NCI-H446 treated with DMSO at 0.1 percent for 48 hours (cell line): ENCODE data around the gene PC.

Experiments used
- DNase-seq: peaks from one replicate; lab custom pipeline; 2025; lab: John Stamatoyannopoulos, UW

PC gene

DNA sequence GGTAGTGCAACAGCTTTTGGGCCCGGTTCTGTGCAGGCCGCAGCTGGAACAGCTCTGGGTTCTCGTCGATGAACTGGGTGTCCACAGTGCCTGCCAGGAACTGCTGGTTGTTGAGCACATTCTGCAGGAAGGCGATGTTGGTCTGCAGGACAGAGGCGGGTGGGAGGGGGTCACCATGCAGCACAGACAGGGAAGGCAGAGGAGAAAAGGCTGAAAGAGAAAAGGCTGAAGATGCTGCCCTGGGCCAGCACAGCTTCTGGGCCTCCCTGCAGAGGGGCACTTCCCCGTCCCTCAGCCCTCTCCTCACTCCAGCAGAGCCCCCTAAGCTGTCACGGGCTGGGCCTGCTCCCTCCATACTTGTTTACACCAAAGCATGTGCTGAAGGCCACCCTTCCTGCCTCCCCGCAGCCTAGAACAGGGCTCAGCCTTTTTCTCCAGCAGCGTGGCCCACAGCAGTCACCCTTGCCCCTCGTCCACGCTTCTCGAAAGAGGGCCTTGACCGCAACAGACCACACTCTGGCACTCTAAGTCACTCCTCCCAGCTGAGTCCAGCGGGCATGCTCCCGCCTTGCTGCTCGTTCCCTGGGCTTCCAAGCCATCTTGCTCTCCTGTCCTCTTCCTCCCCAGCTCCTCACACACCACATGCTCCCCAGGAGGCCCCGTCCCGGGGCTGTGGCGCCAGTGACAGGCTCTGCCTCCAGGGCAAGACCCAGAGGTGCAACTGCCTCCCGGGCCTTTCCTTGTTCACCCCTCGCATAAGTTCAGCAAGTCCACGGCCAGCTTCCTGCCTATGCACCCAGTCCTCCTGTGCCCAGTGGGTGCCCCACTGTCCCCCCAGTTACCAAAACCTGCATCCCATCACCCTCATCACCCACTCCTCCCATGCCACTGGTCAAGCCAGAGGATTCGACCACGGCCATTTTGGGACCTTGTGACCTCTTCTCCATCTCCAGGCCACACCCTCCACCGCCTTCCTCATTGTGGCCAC lies 104.6 kb downstream of the PC start:
- DNase-seq = no peak

DNA sequence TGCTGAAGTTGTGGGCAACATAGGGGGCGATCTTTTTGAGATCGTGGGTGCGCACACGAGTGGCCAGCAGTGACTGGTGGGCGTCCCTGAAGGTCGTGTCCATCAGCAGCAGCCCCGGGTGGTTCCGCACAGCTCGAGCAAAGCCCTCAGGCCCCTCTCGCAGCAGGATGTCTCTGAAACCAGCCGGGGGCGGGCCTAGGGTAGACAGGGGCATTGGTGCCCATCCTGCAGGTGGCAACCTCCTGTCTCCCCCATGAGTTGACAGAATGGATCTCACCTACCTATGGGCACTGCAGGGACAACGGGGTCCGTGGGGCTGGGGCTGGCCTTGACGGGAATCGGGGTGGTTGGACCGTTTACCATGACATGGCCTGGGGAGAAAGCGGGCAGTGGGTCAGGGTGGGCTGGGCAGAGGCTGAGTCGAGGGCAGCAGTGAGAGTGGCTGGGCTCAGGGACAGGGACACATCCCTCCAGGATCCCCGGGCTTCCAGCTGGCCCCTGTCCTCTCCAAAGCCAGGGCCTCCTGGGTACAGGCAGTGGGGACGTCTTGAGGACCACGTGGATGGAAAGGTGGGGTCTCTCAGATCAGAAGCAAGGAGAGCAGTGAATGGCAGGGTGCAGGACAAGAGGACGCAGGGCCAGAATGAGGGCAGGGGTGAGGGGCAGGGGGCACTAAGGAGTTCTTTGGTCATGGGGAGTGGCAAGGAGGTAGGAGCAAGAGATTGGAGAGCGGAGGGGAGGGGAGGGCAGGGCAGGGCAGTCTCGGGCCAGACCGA lies 105.5 kb downstream of the PC start:
- no peak for DNase-seq

DNA sequence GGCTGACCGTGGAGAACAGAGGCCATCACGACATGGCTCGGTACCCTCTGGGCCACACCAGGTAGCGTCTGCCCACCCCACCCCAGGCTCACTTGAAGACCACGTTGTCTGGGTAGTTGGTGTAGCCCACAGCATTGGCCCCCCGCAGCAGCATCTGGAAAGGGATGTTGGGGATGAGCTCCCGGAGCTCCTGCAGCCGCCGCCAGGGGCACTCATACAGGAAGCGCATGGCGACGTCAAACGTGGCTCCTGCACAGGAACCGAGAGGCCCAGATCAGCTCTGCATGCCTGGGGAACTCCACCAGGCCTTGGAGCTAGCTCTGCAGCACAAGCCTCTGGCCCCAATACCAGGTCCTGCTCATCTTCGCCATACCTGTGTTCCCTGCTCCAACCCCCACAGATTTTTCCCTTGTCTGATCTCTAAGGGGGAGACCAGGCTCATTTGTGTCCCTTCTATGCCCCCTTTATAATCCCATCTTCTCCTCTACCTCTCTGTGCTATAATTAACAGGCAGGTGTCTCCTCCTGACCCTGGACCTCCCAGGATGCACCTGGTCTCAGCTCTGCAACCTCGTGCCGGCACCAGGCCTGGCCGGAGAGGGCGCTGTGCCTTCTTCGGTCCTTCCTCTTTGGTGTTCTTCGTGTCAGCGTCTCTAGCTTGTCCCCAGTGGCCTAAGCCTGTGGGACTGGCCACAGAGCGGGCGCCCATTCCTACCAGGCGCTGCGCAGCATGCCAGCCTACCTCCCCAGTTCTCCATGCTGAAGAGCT lies 106.3 kb downstream of the PC start:
- DNase-seq = no peak

DNA sequence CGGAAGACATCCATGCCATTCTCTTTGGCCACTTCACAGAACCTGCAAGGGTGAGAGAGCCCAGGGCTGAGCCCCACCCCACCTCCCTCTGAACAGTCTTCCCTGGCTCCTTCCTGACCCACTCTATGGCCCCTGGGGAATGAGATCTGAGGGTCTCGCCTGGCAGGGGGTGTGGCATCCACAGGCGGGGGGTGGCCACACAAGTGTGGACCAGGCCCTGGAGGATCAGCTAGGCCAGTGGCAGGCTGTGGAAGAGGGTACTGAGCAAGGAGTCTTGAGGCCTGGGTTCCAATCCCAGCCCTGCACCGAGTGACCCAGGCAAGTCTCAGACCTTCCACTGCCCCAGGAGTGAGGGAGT lies 107.0 kb downstream of the PC start:
- no peak for DNase-seq

DNA sequence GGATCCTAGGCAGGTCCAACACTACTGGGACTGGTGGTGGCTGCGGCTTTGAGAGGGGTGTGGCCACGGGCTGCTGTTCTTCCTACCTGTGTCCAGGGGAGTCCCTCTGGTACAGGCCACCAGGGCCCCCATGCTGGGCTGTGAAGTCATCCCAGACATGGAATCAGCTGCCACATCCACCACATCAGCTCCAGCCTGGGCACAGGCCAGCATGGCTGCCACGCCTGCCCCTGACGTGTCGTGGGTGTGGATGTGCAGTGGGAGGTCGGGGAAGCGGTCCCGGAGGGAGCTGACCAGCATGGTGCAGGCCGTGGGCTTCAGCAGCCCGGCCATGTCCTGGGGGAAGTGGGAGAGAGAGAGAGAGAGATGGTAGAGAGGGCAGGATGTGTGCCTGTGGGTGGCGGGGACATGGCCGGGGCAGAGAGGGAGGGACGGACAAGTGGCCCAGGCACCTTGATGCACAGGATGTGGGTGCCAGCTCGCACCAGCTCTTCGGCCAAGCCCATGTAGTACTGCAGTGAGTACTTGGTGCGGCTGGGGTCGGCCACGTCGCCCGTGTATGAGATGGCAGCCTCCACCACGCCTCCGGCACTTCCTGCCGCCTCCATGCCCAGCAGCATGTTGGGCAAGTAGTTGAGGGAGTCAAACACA lies 107.5 kb downstream of the PC start:
- no peak for DNase-seq

DNA sequence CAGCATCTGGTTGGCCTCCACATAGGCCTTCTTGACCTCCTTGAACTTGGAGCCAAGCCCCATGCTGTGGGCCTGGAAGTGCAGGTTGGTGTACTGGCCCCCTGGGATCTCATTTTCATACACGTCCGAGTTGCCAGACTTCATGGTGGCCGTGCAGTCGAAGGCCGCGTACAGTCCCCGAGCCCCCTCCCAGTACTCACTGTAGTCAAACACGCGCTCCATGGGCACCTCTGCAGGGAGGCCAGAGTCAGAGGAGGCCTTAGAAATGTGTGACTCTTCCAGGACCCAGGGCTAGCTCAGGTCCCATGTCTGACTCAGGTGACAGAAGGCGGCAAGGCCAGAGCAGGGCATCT lies 108.0 kb downstream of the PC start:
- no peak for DNase-seq

DNA sequence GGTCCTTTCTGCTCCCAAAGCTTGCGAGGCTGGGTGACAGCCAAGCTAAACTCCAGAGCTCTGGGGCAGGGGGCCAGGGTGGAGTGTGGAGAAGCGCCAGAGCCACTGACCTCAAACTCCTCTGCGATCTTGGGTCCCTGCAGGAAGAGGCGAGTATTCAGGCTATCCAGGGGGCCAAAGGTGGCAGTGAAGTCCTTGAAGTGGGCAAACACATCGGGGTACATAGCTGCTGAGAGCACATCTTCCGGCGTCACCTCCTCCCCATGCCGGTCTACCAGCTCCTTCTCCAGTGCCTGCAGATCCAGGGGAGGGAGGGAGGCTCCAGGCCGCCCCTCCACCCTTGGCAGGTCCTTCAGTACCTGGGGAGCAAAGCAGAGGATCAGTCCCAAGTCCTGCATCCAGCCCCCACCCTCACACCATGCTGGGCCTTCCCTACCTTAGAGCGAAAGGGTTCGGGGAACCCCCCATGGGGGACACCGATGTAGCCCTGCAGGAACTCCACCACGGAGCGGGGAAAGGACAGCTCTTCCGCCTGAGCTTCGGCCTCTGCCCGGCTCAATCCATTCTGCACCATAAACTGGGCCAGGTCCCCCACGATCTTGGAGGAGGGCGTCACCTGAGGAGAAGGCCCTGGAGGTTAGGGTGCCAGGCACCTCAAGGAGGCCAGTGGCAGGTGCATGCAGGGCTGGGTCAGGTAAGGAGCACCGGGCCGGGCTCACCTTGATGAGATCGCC lies 108.5 kb downstream of the PC start:
- no peak for DNase-seq

DNA sequence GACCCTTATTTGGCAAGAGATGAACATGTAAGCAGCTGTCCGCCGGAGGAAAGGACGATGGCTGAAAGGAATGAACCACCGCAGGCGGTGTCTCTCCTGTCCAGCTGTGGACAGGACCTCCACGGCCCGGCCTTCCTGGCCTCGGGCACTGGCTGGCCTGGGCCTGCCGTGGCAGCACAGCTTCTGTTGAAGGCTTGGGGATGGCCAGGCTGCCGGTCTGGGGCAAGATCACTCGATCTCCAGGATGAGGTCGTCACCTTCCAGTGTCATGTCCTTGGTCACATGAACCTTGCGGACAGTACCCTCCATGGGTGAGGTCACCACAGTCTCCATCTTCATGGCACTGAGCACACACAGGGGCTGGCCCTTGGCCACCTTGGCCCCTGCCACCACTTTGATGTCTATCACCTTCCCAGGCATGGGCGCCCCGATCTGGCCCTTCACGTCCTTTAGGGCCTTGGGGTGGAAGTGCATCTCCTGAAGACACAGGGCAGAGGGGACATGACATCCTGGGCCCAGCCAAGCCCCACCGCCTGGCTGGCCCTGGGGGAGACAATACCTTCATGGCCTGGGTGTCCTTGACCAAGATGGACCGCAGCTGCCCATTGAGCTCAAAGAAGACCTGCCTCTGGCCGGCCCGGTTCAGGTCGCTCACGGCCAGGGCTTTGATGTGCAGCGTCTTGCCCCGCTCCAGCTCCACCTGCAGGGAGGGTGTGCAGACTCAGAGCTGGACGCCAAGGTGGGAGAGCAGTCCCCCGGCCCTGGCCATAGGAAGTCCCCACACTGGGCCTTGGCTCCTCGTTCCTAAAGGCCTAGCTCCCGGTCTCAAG lies 109.3 kb downstream of the PC start:
- no peak for DNase-seq

DNA sequence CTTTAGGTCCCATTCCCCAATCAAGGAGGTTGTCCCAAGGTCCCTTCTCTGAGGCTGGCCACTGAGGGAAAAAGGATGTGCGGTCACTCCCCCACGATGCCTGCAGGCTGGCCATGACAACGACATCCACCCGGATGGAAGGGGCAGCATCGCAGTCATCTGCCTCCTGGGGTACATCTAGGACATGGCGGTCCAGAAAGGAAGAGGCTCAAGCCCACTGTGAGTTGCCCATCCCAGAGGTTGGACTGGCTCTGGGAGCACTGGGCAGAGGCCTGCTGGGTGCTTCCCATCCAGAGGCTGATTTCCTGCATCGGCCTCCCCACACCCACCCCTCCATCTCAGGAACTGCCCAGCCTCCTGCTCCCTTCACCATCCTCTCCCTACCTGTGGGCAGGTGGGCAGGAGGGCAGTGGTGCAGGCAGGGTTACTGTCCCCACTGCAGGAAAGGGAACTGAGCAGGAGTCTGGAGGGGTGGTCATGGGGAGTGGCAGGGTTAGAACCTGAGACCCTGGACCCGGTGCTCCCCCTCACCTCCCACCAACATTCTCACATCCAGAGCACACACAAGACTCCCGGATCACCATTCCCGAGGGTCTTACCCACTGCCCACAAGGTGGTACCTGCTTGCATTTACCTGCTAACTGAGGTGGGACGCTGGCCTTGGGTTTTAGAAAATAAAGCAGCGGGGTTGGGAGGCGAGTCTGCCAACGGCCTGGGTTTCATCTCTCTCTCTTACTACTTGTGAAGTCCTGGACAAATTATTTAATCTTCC lies 110.5 kb downstream of the PC start:
- no peak for DNase-seq

DNA sequence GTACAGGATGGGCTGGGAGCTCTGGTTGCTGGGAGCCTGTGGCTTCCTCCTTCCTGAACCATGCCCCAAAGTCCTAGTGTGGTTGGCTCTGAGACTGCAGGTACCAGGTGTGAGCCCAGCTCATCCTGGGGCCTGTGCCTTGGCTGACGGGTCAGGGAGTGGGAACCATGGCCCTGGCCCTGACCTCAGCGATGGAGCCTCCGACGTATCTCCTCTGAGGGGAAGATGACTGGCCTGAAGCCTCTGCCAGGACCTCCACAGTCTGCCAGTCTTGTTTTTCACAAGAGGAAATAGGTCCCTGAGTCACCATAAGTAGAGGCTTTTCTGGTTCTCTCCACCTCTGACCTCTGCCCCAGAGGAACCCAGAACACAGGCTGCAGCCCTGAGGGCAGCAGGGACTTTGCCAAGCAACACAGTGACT lies 111.5 kb downstream of the PC start:
- DNase-seq = no peak

DNA sequence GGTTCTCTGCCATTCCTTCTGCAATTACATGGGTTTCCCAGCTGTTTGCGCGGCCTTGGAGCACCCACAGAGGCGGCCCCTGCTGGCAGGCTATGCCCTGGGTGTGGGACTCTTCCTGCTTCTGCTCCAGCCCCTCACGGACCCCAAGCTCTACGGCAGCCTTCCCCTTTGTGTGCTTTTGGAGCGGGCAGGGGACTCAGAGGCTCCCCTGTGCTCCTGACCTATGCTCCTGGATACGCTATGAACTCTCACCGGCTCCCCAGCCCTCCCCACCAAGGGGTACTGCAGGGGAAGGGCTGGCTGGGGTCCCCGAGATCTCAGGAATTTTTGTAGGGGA lies 112.3 kb downstream of the PC start:
- no peak for DNase-seq

DNA sequence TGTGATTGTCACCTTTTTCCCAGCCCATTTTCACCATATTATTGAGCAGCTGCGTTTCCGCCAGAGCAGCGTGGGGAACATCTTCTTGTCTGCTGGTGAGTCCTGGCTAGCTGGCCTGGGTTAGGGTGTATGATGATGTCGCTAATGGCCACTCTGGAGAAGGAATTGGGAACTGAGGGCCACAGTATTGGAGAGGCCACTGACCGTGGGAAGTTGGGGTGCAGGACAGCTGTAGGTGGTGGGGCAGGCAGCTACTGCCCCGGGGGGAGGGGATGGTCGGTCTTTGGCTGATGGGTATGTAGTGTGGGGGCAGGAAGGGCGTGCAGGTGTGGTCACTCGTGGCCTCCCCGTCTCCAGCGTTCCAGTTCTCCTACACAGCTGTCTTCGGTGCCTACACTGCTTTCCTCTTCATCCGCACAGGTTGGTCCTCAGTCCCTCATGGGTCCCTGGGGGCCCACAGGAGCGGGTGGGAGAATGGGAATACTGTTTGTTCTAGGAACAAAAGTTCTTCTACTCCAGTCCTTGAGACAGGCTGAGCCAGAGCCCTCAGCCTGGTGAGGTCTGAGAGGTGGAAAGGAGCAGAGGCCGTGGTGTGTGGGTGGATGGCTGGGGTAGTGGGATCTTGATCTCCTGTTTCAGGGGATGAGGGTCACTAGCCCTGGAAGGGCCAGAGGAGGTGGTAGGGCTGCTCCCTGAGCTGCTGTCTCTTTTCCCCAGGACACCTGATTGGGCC lies 112.9 kb downstream of the PC start:
- no peak for DNase-seq

DNA sequence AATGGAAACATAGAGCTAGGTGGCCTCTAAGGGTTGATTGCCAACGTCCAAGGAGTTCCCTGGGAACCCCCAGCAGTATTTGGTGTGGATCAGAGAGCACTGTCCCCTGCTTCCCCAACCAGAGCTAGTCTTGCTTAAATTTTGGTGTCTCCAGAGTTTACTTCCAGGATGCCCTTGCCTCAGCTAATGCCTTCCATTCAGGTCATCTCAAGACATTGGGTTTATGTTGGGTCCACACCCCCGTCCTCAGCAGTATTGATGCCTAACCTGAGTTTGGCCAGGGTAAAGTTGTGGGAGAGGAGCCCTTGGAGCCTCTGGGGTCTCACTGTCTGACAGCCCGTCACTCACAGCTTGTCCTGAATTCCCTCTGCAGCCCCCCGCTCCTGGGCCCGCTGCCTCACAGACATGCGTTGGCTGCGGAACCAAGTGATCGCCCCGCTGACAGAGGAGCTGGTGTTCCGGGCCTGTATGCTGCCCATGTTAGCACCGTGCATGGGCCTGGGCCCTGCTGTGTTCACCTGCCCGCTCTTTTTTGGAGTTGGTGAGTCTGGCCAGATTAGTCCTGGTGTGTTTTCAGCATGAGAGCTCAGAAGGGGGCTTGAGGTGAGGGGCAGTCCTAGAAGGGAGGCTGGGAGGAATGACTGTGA lies 113.6 kb downstream of the PC start:
- DNase-seq = no peak

DNA sequence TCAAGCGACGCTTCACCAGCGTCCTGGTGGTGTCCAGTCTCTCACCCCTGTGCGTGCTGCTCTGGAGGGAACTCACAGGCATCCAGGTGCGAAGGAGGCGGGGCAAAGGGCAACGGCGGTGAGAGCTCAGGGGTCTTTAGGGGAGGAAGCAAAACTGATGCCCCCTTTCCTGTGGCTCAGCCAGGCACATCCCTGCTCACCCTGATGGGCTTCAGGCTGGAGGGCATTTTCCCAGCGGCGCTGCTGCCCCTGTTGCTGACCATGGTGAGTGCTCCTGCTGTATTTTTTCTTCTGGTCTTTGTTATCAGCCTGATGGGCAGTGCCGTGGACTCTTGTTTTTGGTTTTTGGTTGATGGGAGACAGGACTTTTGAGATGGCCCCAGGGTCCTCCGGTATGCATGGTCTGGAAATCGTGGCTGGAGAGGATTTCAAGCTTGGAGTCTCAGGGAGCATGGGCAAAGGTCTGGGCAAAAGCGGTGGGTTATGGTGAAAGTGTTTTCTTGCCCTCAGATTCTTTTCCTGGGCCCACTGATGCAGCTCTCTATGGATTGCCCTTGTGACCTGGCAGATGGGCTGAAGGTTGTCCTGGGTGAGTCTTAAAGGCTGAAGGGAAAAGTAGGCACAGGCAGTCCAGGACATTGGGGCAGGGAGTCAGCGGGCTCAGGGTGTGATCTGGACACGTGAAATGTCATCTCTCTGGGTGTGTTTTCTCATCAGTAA lies 114.2 kb downstream of the PC start:
- no peak for DNase-seq

DNA sequence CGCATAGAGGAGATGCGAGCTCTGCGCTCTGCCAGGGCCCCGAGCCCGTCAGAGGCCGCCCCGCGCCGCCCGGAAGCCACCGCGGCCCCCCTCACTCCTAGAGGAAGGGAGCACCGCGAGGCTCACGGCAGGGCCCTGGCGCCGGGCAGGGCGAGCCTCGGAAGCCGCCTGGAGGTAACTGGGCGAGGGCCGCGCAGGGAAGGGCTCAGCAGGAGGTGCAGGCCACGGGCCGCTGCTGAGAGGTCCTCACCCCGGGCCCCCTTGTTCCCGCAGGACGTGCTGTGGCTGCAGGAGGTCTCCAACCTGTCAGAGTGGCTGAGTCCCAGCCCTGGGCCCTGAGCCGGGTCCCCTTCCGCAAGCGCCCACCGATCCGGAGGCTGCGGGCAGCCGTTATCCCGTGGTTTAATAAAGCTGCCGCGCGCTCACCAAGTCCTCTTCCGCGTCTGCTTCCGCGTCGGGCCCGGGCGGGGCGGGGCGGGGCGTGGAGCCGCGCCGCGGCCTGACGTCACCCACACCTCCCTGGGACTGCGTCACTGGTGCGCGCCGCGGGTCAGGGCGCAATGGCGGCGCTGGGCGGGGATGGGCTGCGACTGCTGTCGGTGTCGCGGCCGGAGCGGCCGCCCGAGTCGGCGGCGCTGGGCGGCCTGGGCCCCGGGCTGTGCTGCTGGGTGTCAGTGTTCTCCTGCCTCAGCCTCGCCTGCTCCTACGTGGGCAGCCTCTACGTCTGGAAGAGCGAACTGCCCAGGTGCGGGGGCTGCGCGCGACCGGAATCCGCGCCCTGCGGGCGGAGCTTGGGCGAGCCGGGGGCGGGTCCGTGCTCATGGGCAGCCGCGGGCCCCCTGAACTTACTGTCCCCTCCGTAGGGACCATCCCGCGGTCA lies 115.0 kb downstream of the PC start, which contains the start of gene RCE1:
Gene RCE1 (plus strand): TSS at position 546 of the 880 bp plus-strand sequence. CDS start 15 bp downstream, at position 561.
- DNase-seq = peak; percentile 76

DNA sequence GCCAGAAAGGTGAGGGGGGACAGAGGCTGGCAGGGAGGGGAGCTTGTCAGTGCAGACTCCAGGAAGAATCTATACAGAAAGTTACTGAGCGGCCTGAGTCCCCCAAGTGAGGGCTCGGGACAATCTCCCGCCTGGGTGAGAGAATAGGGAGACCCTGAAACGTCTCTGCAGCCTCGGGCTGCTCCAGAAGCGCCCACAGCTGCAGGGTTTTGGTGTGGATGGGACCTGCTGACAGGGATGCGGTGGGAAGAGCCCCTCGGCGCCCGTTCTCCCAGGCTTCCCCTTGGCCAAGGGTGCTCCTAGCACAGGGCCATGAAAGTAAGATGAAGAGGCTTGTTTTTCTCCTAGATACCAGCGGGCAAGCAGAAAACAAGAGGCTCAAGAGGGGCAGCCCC lies 115.7 kb downstream of the PC start:
- DNase-seq = no peak

DNA sequence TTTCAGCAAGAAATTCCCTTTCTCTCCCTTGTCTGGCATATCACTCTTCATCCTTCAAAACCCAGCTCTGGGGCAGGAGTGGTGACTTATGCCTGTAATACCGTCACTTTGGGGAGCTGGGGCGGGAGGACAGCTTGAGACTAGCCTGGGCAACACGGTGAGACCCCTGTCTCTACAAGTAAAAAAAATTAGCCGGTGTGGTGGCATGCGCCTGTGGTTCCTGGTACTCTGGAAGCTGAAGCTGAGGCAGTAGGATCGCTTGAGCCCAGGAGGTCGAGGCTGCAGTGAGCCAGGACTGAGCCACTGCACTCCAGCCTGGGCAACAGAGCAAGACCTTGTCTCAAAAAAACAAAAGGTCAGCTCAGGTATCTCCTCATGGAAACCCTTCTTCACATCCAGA lies 116.3 kb downstream of the PC start:
- DNase-seq = no peak
